ENCODE results near the gene UBFD1.

GRCh38 chr16:23590181-23590580 is 32.7 kb downstream of the UBFD1 start:
- no peak for TF ChIP-seq POLR2A (IDR thresholded peaks at IDR 0.05)
- TF ChIP-seq, protein P1, sequence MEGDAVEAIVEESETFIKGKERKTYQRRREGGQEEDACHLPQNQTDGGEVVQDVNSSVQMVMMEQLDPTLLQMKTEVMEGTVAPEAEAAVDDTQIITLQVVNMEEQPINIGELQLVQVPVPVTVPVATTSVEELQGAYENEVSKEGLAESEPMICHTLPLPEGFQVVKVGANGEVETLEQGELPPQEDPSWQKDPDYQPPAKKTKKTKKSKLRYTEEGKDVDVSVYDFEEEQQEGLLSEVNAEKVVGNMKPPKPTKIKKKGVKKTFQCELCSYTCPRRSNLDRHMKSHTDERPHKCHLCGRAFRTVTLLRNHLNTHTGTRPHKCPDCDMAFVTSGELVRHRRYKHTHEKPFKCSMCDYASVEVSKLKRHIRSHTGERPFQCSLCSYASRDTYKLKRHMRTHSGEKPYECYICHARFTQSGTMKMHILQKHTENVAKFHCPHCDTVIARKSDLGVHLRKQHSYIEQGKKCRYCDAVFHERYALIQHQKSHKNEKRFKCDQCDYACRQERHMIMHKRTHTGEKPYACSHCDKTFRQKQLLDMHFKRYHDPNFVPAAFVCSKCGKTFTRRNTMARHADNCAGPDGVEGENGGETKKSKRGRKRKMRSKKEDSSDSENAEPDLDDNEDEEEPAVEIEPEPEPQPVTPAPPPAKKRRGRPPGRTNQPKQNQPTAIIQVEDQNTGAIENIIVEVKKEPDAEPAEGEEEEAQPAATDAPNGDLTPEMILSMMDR (IDR thresholded peaks at IDR 0.05): no peak
